H1 (cell line): ENCODE measurements around the gene LILRB1. TPM values are rescaled to one million over a fixed set of nuclear protein-coding genes. Genes with fewer than 3 reads are reported as not detected.

Experiments
- CTCF ChIA-PET: fragments of 300-600 bp; sonication (Branson Sonifier 250); formaldehyde crosslinking; loops from one replicate; lab custom pipeline; 2021; ENCODE audit not compliant: partially characterized antibody; lab: Charles Lee
- POLR2A ChIA-PET: fragments of 300-600 bp; sonication (Branson Sonifier 250); formaldehyde crosslinking; loops from one replicate; lab custom pipeline; 2021; ENCODE audit warnings: inconsistent platforms; ENCODE audit not compliant: partially characterized antibody; lab: Charles Lee
- DNase-seq, 2 experiments: peaks; one replicate each; pipeline versions ENCODE4 v3.0.0 to v3.0.0-alpha.2; 2010 to 2022; ENCODE audit warnings: low spot score in 2 of 2, low read depth in 1 of 2, mixed read lengths in 1 of 2
- FAIRE-seq: peaks from 2 replicates; lab custom pipeline; 2011; peaks lifted over from hg19 to GRCh38; lab: Jason Lieb, UNC
- H2AFZ ChIP-seq: 2 replicates; pipeline ENCODE4 v1.8.1; 2012; ENCODE audit warnings: low read length, inconsistent platforms
- H2AK5ac ChIP-seq: 2 replicates; pipeline ENCODE4 v1.6.1; 2013; ENCODE audit warnings: low read depth, low read length
- H2BK120ac ChIP-seq: replicated peaks from 2 replicates; pipeline ENCODE3; 2013; ENCODE audit warnings: low read depth, low read length, inconsistent platforms
- H2BK12ac ChIP-seq: 2 replicates; pipeline ENCODE4 v1.6.1; 2013; ENCODE audit warnings: low read depth, low read length
- H2BK15ac ChIP-seq: 2 replicates; pipeline ENCODE4 v1.6.1; 2013; ENCODE audit warnings: low read length
- H2BK20ac ChIP-seq: 2 replicates; pipeline ENCODE4 v1.6.1; 2013; ENCODE audit warnings: low read length
- H2BK5ac ChIP-seq: 2 replicates; pipeline ENCODE4 v1.6.1; 2013; ENCODE audit warnings: low read depth, low read length
- H3K14ac ChIP-seq: 2 replicates; pipeline ENCODE4 v1.6.1; 2013; ENCODE audit warnings: inconsistent platforms; ENCODE audit not compliant: insufficient read length
- H3K18ac ChIP-seq: 2 replicates; pipeline ENCODE4 v1.6.1; 2013; ENCODE audit warnings: low read length; ENCODE audit errors: extremely low read depth
- H3K23ac ChIP-seq: 2 replicates; pipeline ENCODE4 v1.6.1; 2013; ENCODE audit warnings: inconsistent platforms; ENCODE audit not compliant: insufficient read length
- H3K23me2 ChIP-seq: 2 replicates; pipeline ENCODE4 v1.6.1; 2013; ENCODE audit warnings: low read depth, low read length
- H3K27ac ChIP-seq: 2 replicates; pipeline ENCODE4 v1.6.1; 2011; ENCODE audit warnings: low read depth, low read length, inconsistent platforms
- H3K27me3 ChIP-seq, 4 experiments: replicated peaks in 1 of 4; 1 replicate in 1 of 4; 2 replicates in 3 of 4; pipeline versions ENCODE4 v1.6.1 to v1.8.1; 2011 to 2013; ENCODE audit warnings: low read length in 3 of 4, mild to moderate bottlenecking in 3 of 4, inconsistent platforms in 2 of 4, mixed read lengths in 2 of 4, moderate library complexity in 1 of 4; ENCODE audit not compliant: control insufficient read depth in 3 of 4, insufficient read depth in 3 of 4; ENCODE audit errors: extremely low read depth in 1 of 4
- H3K36me3 ChIP-seq, 4 experiments: 2 replicates each; pipeline versions ENCODE4 v1.6.1 to v1.8.1; 2011 to 2013; ENCODE audit warnings: mild to moderate bottlenecking in 4 of 4, low read length in 3 of 4, moderate library complexity in 2 of 4, control low read depth in 1 of 4, inconsistent platforms in 1 of 4; ENCODE audit not compliant: insufficient read depth in 4 of 4, control insufficient read depth in 2 of 4
- H3K4ac ChIP-seq: replicated peaks from 2 replicates; pipeline ENCODE3; 2013; ENCODE audit warnings: low read length, low read depth, mixed read lengths, inconsistent platforms; ENCODE audit not compliant: insufficient read length
- H3K4me1 ChIP-seq, 4 experiments: replicated peaks in 1 of 4; 1 replicate in 1 of 4; 2 replicates in 3 of 4; pipeline versions ENCODE4 v1.6.1 to v1.8.1; 2011 to 2013; ENCODE audit warnings: low read length in 3 of 4, inconsistent platforms in 2 of 4, mixed read lengths in 1 of 4; ENCODE audit not compliant: insufficient read depth in 4 of 4, control insufficient read depth in 3 of 4
- H3K4me2 ChIP-seq, 2 experiments: 2 replicates each; pipeline versions ENCODE4 v1.6.1 to v1.8.1; 2011 to 2013; ENCODE audit warnings: low read depth in 2 of 2, low read length in 2 of 2, control low read depth in 1 of 2, inconsistent platforms in 1 of 2, mild to moderate bottlenecking in 1 of 2; ENCODE audit not compliant: insufficient read depth in 1 of 2
- H3K4me3 ChIP-seq, 4 experiments: fragments of 200-600, 300-600 bp in 1 of 4; sonication (generic), shearing (Covaris generic), sonication (Bioruptor Twin) in 1 of 4; 2 replicates each; pipeline versions ENCODE4 v1.5.1 to v1.8.1; 2011 to 2016; ENCODE audit warnings: low read length in 4 of 4, low read depth in 3 of 4, control low read depth in 2 of 4, inconsistent platforms in 2 of 4, mild to moderate bottlenecking in 2 of 4, mixed read lengths in 1 of 4, moderate library complexity in 1 of 4; ENCODE audit not compliant: insufficient read depth in 2 of 4; ENCODE audit errors: extremely low read depth in 1 of 4
- H3K56ac ChIP-seq: replicated peaks from 2 replicates; pipeline ENCODE3; 2013; ENCODE audit warnings: low read depth, mild to moderate bottlenecking, mixed read lengths, low read length, inconsistent platforms; ENCODE audit not compliant: insufficient read length
- H3K79me1 ChIP-seq: 2 replicates; pipeline ENCODE4 v1.6.1; 2013; ENCODE audit warnings: low read depth, low read length, control low read depth
- H3K79me2 ChIP-seq, 2 experiments: 2 replicates each; pipeline versions ENCODE4 v1.6.1 to v1.8.1; 2012 to 2013; ENCODE audit warnings: low read length in 2 of 2, mild to moderate bottlenecking in 2 of 2, inconsistent platforms in 1 of 2; ENCODE audit not compliant: insufficient read depth in 2 of 2, control insufficient read depth in 1 of 2
- H3K9ac ChIP-seq, 4 experiments: replicated peaks in 1 of 4; 1 replicate in 1 of 4; 2 replicates in 3 of 4; pipeline versions ENCODE4 v1.6.1 to v1.8.1; 2011 to 2013; ENCODE audit warnings: low read depth in 3 of 4, low read length in 3 of 4, control low read depth in 2 of 4, mild to moderate bottlenecking in 2 of 4, moderate library complexity in 2 of 4, inconsistent platforms in 1 of 4; ENCODE audit errors: extremely low read depth in 1 of 4
- H3K9me3 ChIP-seq, 2 experiments: 2 replicates each; pipeline versions ENCODE4 v1.6.1 to v1.8.1; 2012 to 2013; ENCODE audit warnings: mild to moderate bottlenecking in 2 of 2, moderate library complexity in 2 of 2, control low read depth in 1 of 2, inconsistent platforms in 1 of 2, low read depth in 1 of 2, low read length in 1 of 2, mixed read lengths in 1 of 2; ENCODE audit not compliant: insufficient read depth in 2 of 2
- H4K20me1 ChIP-seq, 2 experiments: replicated peaks in 1 of 2; 2 replicates each; pipeline versions ENCODE3 to v1.8.1; 2011 to 2013; ENCODE audit warnings: inconsistent platforms in 2 of 2, low read length in 2 of 2, mild to moderate bottlenecking in 1 of 2; ENCODE audit not compliant: insufficient read depth in 2 of 2, control insufficient read depth in 1 of 2
- H4K5ac ChIP-seq: 2 replicates; pipeline ENCODE4 v1.6.1; 2013; ENCODE audit warnings: low read length, low read depth, mixed read lengths, inconsistent platforms; ENCODE audit not compliant: insufficient read length
- H4K8ac ChIP-seq: 2 replicates; pipeline ENCODE4 v1.8.0; 2013; ENCODE audit warnings: mild to moderate bottlenecking, moderate library complexity, low read length, inconsistent platforms; ENCODE audit not compliant: insufficient read depth; ENCODE audit errors: extremely low read depth
- H4K91ac ChIP-seq: replicated peaks from 2 replicates; pipeline ENCODE3; 2013; ENCODE audit warnings: low read length, mixed read lengths, inconsistent platforms; ENCODE audit not compliant: insufficient read length
- WGBS, 2 experiments: shearing (Covaris generic) in 1 of 2; methylation state at CpG; one replicate each; pipeline versions ENCODE4 v1.1.6 to v1.1.7; 2013 to 2015; ENCODE audit warnings: low lambda C conversion rate in 2 of 2, mixed read lengths in 2 of 2, inconsistent platforms in 1 of 2, low coverage in 1 of 2, missing lambda C conversion rate in 1 of 2; ENCODE audit not compliant: insufficient replicate concordance in 2 of 2, insufficient coverage in 1 of 2, insufficient read length in 1 of 2; ENCODE audit errors: extremely low coverage in 1 of 2, missing lambda C conversion rate in 1 of 2; 5-methylcytosine and 5-hydroxymethylcytosine counted together
- polyA plus RNA-seq, 7 experiments: library from polyadenylated mRNA; depleted of rRNA in 3 of 7; stranded (reverse) in 5 of 7; unstranded in 2 of 7; fragments of >200 nt in 5 of 7; fragments of 200-250 nt in 2 of 7; gene quantifications; 1 replicate in 5 of 7; 2 replicates in 1 of 7; 4 replicates in 1 of 7; pipeline versions ENCODE4 v1.2.1 to v1.2.3, GENCODE V29; 2011 to 2013; ENCODE audit warnings: missing spikeins in 2 of 7, mixed read lengths in 2 of 7
- total RNA-seq: library from RNA; stranded (reverse); fragmentation: NEBNext Ultra II Directional; extraction: Animal tissue kit (Norgen Biotek cat#: 25700); gene quantifications from 2 replicates; pipeline ENCODE4 v1.2.1, GENCODE V29; 2021

Gene LILRB1
- total and polyA plus RNA-seq, 2 of the 8 experiments (the other 6 are each of a cell fraction or from before 2014, with no cell fraction given) = not detected

DNA sequence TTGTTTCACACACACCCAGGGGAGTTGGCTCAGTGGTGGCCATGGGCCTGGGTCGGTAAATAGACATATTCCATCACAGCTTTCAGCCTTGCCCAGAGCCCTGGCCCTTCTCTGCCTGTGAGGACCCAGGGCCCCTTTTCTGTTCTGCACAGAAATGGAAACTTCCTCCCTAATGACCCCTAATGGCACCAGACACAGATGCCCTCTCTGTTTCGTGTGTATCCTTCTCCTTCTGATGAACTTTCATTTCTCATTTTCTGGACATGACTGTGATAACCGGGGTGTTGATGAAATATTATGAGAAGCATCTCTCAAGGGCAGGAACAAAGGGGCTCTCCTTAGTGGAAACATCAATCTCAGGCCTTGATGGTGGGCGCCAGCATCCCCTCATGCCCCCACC, 24.1 kb upstream of the LILRB1 start:
- Histone ChIP-seq H2BK120ac (no peak overlapping the region), H3K4me1 (no peaks in the 10 kb centered on the region), H3K9me3 (peaks cover 54 to 72% of the 10 kb centered on the region in 2 experiments), H2BK5ac (no peak overlapping the region), H3K14ac (no peak overlapping the region), H3K27me3 (no peaks in the 10 kb centered on the region), H3K27ac (no peak overlapping the region), H3K79me1 (no peaks in the 10 kb centered on the region), H2BK12ac (no peak overlapping the region), H4K20me1 (no peaks in the 10 kb centered on the region), H3K23me2 (no peaks in the 10 kb centered on the region), H3K79me2 (no peaks in the 10 kb centered on the region), H4K8ac (no peak overlapping the region), H3K36me3 (no peaks in the 10 kb centered on the region), H3K23ac (no peak overlapping the region), H3K4me2 (no peak overlapping the region), H3K4me3 (no peak overlapping the region), H4K5ac (no peak overlapping the region), H2BK20ac (no peak overlapping the region), H2AFZ (no peak overlapping the region), H3K56ac (no peak overlapping the region), H2BK15ac (no peak overlapping the region), H3K9ac (no peak overlapping the region), H3K18ac (no peak overlapping the region), H3K4ac (no peak overlapping the region), H2AK5ac (no peak overlapping the region), H4K91ac (no peak overlapping the region)
- CTCF ChIA-PET = no interaction called here
- FAIRE-seq (no peak), DNase-seq (no peak)
- POLR2A ChIA-PET = interaction anchor here (0.6 kb wide), 1 partner anchor 15 kb away, joined by 3 read pairs; no protein-coding TSS in a partner anchor
- WGBS, 2 experiments = 74% methylated on average over 4 of the region's 4 CpGs; no CpG with 5 or more reads in 1 of the 2 experiments
